Measurements from ENCODE around the gene CSPG5.

The CSPG5 gene

DNA sequence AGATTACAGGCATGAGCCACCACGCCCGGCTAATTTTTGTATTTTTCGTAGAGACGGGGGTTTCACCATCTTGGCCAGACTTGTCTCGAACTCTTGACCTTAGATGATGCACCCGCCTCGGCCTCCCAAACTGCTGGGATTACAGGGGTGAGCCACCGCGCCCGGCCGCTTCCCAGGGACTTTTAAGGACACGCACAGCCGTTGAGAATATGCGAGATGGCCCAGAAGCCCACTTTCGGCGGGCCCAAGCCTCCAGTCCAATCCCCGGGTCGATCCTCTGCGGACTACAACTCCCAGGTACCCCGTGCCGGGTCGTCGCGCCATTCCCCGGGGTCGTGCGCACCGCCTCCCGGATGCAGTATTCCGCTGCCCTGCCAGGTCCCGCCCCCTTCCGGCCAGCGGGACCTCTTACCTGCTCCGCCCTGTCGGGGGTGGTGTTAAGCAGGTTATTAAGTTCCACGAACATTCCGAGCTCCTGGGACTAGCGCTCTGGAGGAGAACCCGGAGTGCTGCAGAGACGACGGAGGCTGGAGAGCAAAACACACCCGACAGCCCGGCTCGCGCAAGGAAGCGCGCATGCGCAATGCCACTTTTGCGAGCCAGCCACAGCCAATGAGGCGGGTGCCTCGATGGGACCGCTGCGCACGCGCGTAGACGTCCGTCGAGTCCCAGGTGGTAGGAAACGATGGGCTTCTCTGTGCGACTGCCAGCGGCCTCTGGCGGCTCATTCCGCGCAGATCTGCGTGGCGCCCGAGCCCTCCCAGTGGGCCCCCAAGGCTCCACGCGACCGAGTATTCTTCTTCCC, 65.3 kb downstream of the CSPG5 start, which contains the start of gene ELP6 (continued):
- TF ChIP-seq ZNF292 (tag by site-specific recombination; IDR thresholded peaks at IDR 0.05; ENCODE audit: borderline replicate concordance, low read depth) (no peak), ZNF571 (tag by site-specific recombination; IDR thresholded peaks at IDR 0.05) (no peak), ZNF785 (tag by site-specific recombination; IDR thresholded peaks at IDR 0.05) (no peak), ZNF394 (tag by site-specific recombination; IDR thresholded peaks at IDR 0.05; ENCODE audit: borderline replicate concordance) (peak; percentile 15; the same call in 1 of the 2 replicates), ZNF366 (tag by site-specific recombination; conservative IDR thresholded peaks at IDR 0.05) (no peak), ZBTB7A (tag by site-specific recombination; IDR thresholded peaks at IDR 0.05; ENCODE audit: low read depth) (0 out of 2 replicates have a peak, but pooled peaks have one; percentile 48), SETDB1 (IDR thresholded peaks at IDR 0.05; ENCODE audit: insufficient read length, low read length) (no peak), RBAK (tag by site-specific recombination; IDR thresholded peaks at IDR 0.05) (no peak), ZNF621 (tag by site-specific recombination; IDR thresholded peaks at IDR 0.05) (no peak), ZFHX2 (tag by site-specific recombination; conservative IDR thresholded peaks at IDR 0.05) (no peak), ZNF530 (tag by site-specific recombination; IDR thresholded peaks at IDR 0.05; ENCODE audit: low read depth) (no peak), GLI2 (tag by site-specific recombination; IDR thresholded peaks at IDR 0.05; ENCODE audit: borderline replicate concordance, low read depth) (no peak), FEZF1 (tag by site-specific recombination; IDR thresholded peaks at IDR 0.05) (no peak), ZNF214 (tag by site-specific recombination; IDR thresholded peaks at IDR 0.05; ENCODE audit: borderline replicate concordance) (no peak), ZNF37A (tag by site-specific recombination; IDR thresholded peaks at IDR 0.05) (no peak), ZNF121 (tag by site-specific recombination; IDR thresholded peaks at IDR 0.05) (no peak), TCF7L2 (IDR thresholded peaks at IDR 0.05; ENCODE audit: borderline replicate concordance, low read depth, low read length) (no peak), ZBTB21 (tag by site-specific recombination; IDR thresholded peaks at IDR 0.05) (no peak), ZNF324 (tag by site-specific recombination; IDR thresholded peaks at IDR 0.05) (0 out of 2 replicates have a peak, but pooled peaks have one; percentile 35), ZNF132 (tag by site-specific recombination; IDR thresholded peaks at IDR 0.05; ENCODE audit: borderline replicate concordance) (no peak), ZNF658 (tag by site-specific recombination; IDR thresholded peaks at IDR 0.05) (no peak), SALL2 (tag by site-specific recombination; IDR thresholded peaks at IDR 0.05; ENCODE audit: borderline replicate concordance) (no peak), BCL11A (tag by site-specific recombination; IDR thresholded peaks at IDR 0.05; ENCODE audit: low read depth) (no peak), OSR2 (tag by site-specific recombination; IDR thresholded peaks at IDR 0.05) (no peak), ZNF707 (tag by site-specific recombination; IDR thresholded peaks at IDR 0.05) (no peak), ZNF560 (tag by site-specific recombination; IDR thresholded peaks at IDR 0.05; ENCODE audit: borderline replicate concordance) (no peak), ZNF626 (tag by site-specific recombination; IDR thresholded peaks at IDR 0.05) (no peak), YY2 (tag by site-specific recombination; IDR thresholded peaks at IDR 0.05) (no peak; the same call in none of the 2 replicates), ZFP69B (tag by site-specific recombination; IDR thresholded peaks at IDR 0.05) (0 out of 2 replicates have a peak, but pooled peaks have one; percentile 67)
- TF ChIP-seq, protein P1, sequence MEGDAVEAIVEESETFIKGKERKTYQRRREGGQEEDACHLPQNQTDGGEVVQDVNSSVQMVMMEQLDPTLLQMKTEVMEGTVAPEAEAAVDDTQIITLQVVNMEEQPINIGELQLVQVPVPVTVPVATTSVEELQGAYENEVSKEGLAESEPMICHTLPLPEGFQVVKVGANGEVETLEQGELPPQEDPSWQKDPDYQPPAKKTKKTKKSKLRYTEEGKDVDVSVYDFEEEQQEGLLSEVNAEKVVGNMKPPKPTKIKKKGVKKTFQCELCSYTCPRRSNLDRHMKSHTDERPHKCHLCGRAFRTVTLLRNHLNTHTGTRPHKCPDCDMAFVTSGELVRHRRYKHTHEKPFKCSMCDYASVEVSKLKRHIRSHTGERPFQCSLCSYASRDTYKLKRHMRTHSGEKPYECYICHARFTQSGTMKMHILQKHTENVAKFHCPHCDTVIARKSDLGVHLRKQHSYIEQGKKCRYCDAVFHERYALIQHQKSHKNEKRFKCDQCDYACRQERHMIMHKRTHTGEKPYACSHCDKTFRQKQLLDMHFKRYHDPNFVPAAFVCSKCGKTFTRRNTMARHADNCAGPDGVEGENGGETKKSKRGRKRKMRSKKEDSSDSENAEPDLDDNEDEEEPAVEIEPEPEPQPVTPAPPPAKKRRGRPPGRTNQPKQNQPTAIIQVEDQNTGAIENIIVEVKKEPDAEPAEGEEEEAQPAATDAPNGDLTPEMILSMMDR (tag by site-specific recombination; IDR thresholded peaks at IDR 0.05), result peak; percentile 86
- TF ChIP-seq, protein P2, sequence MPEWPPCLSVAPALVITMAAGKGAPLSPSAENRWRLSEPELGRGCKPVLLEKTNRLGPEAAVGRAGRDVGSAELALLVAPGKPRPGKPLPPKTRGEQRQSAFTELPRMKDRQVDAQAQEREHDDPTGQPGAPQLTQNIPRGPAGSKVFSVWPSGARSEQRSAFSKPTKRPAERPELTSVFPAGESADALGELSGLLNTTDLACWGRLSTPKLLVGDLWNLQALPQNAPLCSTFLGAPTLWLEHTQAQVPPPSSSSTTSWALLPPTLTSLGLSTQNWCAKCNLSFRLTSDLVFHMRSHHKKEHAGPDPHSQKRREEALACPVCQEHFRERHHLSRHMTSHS (tag by site-specific recombination; IDR thresholded peaks at IDR 0.05), result no peak
- TF ChIP-seq, protein P3, sequence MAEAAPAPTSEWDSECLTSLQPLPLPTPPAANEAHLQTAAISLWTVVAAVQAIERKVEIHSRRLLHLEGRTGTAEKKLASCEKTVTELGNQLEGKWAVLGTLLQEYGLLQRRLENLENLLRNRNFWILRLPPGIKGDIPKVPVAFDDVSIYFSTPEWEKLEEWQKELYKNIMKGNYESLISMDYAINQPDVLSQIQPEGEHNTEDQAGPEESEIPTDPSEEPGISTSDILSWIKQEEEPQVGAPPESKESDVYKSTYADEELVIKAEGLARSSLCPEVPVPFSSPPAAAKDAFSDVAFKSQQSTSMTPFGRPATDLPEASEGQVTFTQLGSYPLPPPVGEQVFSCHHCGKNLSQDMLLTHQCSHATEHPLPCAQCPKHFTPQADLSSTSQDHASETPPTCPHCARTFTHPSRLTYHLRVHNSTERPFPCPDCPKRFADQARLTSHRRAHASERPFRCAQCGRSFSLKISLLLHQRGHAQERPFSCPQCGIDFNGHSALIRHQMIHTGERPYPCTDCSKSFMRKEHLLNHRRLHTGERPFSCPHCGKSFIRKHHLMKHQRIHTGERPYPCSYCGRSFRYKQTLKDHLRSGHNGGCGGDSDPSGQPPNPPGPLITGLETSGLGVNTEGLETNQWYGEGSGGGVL (tag by site-specific recombination; IDR thresholded peaks at IDR 0.05), result no peak
- TF ChIP-seq, protein P4, sequence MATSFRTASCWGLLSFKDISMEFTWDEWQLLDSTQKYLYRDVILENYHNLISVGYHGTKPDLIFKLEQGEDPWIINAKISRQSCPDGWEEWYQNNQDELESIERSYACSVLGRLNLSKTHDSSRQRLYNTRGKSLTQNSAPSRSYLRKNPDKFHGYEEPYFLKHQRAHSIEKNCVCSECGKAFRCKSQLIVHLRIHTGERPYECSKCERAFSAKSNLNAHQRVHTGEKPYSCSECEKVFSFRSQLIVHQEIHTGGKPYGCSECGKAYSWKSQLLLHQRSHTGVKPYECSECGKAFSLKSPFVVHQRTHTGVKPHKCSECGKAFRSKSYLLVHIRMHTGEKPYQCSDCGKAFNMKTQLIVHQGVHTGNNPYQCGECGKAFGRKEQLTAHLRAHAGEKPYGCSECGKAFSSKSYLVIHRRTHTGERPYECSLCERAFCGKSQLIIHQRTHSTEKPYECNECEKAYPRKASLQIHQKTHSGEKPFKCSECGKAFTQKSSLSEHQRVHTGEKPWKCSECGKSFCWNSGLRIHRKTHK (tag by site-specific recombination; IDR thresholded peaks at IDR 0.05), result no peak
- TF ChIP-seq, protein P5, sequence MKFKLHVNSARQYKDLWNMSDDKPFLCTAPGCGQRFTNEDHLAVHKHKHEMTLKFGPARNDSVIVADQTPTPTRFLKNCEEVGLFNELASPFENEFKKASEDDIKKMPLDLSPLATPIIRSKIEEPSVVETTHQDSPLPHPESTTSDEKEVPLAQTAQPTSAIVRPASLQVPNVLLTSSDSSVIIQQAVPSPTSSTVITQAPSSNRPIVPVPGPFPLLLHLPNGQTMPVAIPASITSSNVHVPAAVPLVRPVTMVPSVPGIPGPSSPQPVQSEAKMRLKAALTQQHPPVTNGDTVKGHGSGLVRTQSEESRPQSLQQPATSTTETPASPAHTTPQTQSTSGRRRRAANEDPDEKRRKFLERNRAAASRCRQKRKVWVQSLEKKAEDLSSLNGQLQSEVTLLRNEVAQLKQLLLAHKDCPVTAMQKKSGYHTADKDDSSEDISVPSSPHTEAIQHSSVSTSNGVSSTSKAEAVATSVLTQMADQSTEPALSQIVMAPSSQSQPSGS (tag by site-specific recombination; IDR thresholded peaks at IDR 0.05; ENCODE audit: low read depth), result no peak
